ENCODE measurements around the gene TMOD1. TPM values are rescaled to one million over a fixed set of nuclear protein-coding genes. Genes with fewer than 3 reads are reported as not detected.

The TMOD1 gene
- total RNA-seq, 5 donors from 2014 or later (not counting 1 experiment from before 2014, with no cell fraction given): 0.70 to 1.9 (median 1.3) TPM

DNA sequence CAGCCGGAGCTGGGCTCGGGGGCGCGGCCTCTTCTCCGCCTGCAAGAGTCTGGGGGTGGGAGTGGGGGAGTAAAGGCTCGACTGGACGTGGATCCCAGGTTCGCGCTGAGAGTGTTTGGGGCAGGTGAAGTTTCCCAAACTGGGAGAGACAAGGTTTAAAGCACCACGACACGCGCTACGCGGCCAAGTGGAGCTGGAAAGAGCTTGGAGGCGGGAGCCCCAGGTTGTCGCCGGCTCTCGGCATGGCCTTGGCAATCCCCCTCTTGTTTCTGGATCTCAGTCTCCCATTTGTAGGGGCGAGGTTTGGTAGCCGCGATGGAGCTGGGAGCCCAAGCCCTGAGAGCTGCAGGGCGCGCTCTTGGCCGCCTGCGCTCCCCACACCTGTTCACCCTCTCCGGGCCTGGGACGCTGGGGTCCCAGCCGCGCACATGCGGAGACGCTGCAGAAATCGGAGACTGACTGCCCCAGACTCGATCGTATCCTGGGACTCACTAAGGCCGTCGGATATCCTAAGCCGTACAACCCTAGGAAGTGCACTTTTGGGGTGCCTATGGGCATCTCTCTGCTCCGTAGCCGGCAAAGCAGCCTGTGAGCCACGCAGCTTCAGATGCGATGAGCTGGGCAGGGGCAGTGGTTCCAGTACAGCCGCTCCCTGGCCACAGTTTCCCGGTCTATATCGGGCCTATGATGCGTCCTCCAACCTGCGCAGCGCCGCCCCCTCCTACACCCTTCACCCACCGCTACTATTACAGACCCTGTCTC lies 937 bp downstream of the TMOD1 start:
- WGBS (ENCODE audit: insufficient coverage): 4% methylated on average over 47 of the region's 49 CpGs
- no peaks in the 10 kb centered on the region for H3K9me3 ChIP-seq
- H3K27ac ChIP-seq (ENCODE audit: low read length): no peak overlapping the region
- Mint-ChIP-seq H3K4me3 (peak overlapping the region; percentile 62 to 69 (median 66)), H3K4me1 (peaks cover 11 to 21% (median 19%) of the 10 kb centered on the region in 3 donors), H3K27ac (peak overlapping the region in 1 of 2 donors; percentile 29), H3K36me3 (no peaks in the 10 kb centered on the region), H3K9me3 (no peaks in the 10 kb centered on the region), H3K27me3 (peaks cover 36 to 43% of the 10 kb centered on the region in 2 donors)
- peak overlapping the region in 1 of 2 donors; percentile 49 for H3K4me3 ChIP-seq (ENCODE audit: control insufficient read depth in 1 of 2, extremely low read depth in 1 of 2, low read length in 1 of 2)
- ChIA-PET CTCF (no interaction called here), POLR2A (no interaction called here)
- H3K36me3 ChIP-seq (ENCODE audit: control insufficient read depth in 2 of 2, extremely low read depth in 1 of 2, insufficient read depth in 1 of 2, low read length in 1 of 2): no peaks in the 10 kb centered on the region
- ATAC-seq (replicated peaks in 1 of 4) (peak in 1 of 4 experiments; percentile 22), DNase-seq (peak in 2 of 35 experiments; percentile 7)
- H3K27me3 ChIP-seq (replicated peaks in 1 of 2; ENCODE audit: control insufficient read depth in 2 of 2, extremely low read depth in 1 of 2, insufficient read depth in 2 of 2, low read length in 1 of 2): peaks cover 17 to 49% of the 10 kb centered on the region in 2 experiments
- H3K4me1 ChIP-seq (ENCODE audit: control insufficient read depth in 1 of 2, extremely low read depth in 1 of 2, insufficient read depth in 2 of 2, low read length in 2 of 2): peaks cover 0 to 20% of the 10 kb centered on the region in 2 experiments

DNA sequence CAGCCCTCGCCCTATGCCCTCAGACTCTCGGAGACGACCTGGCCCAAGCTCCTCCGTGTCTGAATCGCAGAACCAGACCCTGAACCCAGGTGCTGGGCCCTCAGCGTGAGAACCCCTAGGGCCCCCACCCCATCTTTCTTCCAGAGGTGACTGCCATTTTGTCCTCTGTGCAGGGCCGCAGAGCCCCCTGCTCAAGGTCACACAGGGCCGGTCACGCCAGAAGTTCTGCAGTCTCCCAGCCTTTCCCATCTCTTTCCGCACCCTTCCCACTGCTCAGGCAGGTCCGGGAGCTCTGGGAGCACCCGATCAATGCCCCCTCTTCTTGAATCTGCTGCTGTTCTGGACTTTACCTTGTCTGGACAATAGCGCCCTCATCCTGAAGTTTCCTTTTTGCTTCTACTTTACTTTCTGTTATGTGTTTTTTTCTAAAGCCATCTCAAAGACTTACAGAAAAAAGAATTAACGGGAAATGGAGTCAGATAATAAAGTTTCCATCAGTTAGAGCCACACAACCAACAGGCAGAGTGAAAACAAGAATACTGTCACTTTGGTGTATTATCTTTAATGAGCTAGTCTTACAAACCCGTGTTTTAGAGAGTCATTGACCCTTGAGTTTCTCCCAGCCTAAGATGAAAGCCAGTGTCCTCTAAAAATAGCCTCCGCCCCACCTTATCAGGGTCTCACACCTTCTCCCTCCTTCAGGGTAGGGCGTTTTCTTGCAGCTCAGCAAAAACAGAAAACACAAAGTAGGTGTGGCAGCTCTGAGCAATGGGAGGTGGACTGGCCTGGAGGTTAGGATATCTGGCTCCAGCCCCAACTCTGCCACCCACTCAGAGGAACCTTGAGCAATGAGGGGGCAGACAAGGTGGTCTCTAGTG lies 1.8 kb downstream of the TMOD1 start:
- Histone ChIP-seq H3K4me3 (ENCODE audit: control insufficient read depth in 1 of 2, extremely low read depth in 1 of 2, low read length in 1 of 2) (no peak overlapping the region), H3K27ac (ENCODE audit: low read length) (no peak overlapping the region), H3K36me3 (ENCODE audit: control insufficient read depth in 2 of 2, extremely low read depth in 1 of 2, insufficient read depth in 1 of 2, low read length in 1 of 2) (no peaks in the 10 kb centered on the region), H3K4me1 (ENCODE audit: control insufficient read depth in 1 of 2, extremely low read depth in 1 of 2, insufficient read depth in 2 of 2, low read length in 2 of 2) (peaks cover 0 to 20% of the 10 kb centered on the region in 2 experiments), H3K27me3 (replicated peaks in 1 of 2; ENCODE audit: control insufficient read depth in 2 of 2, extremely low read depth in 1 of 2, insufficient read depth in 2 of 2, low read length in 1 of 2) (peaks cover 17 to 49% of the 10 kb centered on the region in 2 experiments), H3K9me3 (no peaks in the 10 kb centered on the region)
- 37% methylated on average over 13 of the region's 17 CpGs for WGBS (ENCODE audit: insufficient coverage)
- Mint-ChIP-seq H3K36me3 (no peaks in the 10 kb centered on the region), H3K4me3 (peak overlapping the region; percentile 62 to 69 (median 66)), H3K27me3 (peaks cover 36 to 43% of the 10 kb centered on the region in 2 donors), H3K27ac (peak overlapping the region in 1 of 2 donors; percentile 29), H3K4me1 (peaks cover 11 to 21% (median 19%) of the 10 kb centered on the region in 3 donors), H3K9me3 (no peaks in the 10 kb centered on the region)
- POLR2A ChIA-PET: no interaction called here
- ATAC-seq (replicated peaks in 1 of 4): no peak
- CTCF ChIA-PET: no interaction called here
- no peak for DNase-seq

DNA sequence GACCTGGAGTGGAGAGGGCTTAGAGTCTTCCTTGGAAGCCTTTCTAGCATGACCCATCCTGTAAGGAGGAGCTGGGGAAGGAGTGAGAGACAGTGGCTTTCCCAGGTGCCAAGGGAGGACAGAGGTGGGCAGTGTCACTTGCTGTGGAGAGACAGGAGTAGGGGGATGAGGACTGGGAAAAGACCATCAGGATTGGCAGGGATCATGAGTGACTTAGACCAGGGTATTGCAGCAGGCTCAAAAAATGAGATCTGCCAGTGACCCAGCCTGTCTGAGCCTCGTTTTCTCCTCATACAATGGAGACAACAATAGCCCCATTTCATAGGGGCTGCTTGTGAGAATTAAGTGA lies 2.4 kb downstream of the TMOD1 start:
- no CpG with 5 or more reads among the region's 1 CpG for whole genome bisulfite sequencing (ENCODE audit: insufficient coverage)
- no peak for DNase-seq

DNA sequence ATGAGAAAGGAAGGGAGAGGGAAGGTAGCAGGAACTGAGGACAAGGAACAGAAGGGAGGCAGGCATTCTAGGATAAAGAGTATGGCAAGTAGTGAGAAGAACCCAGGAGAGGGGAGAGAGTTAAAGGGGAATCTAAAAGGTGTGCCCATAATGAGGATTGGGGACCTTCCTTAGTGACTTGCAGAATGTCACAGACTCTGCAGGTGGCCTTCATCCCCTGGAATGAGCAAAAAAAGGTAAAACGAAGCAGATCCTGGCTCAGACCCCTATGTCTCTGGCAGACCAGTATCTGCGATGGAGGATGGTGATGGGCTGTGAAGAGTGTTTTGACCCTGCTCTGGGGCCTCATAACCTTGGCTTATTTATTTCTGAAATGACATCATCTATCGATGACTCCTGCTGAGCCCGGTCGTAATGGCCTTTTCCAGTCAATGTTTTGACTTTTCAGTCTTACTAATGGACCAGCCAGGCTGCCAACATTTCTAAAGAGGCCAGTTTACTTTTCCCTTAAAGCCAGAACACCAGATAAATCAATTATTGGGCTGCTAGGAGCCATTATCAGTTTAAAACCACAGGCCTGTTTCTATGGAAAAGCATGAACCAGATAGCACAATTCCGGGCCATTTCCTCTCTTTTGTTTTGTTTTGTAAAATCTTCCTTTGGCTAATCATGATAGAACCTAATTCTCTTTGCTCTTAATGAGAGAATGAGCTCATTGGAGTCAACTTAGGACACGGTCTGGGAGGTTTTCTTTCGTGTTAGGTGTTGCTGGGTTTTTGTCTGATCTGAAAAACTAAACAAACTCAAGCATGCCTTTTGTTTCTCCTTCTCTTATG lies 3.1 kb downstream of the TMOD1 start:
- ATAC-seq (replicated peaks in 1 of 4): no peak

More for the DNA sequence above, 2.4 kb downstream of the TMOD1 start:
- Mint-ChIP-seq H3K4me3 (no peak overlapping the region), H3K27me3 (peaks cover 39 to 45% of the 10 kb centered on the region in 2 donors), H3K27ac (no peak overlapping the region), H3K36me3 (no peaks in the 10 kb centered on the region), H3K9me3 (no peaks in the 10 kb centered on the region), H3K4me1 (peaks cover 11 to 21% (median 19%) of the 10 kb centered on the region in 3 donors)
- H3K27me3 ChIP-seq (replicated peaks in 1 of 2; ENCODE audit: control insufficient read depth in 2 of 2, extremely low read depth in 1 of 2, insufficient read depth in 2 of 2, low read length in 1 of 2): peaks cover 17 to 48% of the 10 kb centered on the region in 2 experiments
- no peak for ATAC-seq (replicated peaks in 1 of 4)
- CTCF ChIA-PET: no interaction called here
- peaks cover 0 to 20% of the 10 kb centered on the region in 2 experiments for H3K4me1 ChIP-seq (ENCODE audit: control insufficient read depth in 1 of 2, extremely low read depth in 1 of 2, insufficient read depth in 2 of 2, low read length in 2 of 2)
- POLR2A ChIA-PET: no interaction called here
- no peaks in the 10 kb centered on the region for H3K36me3 ChIP-seq (ENCODE audit: control insufficient read depth in 2 of 2, extremely low read depth in 1 of 2, insufficient read depth in 1 of 2, low read length in 1 of 2)
- no peak overlapping the region for H3K27ac ChIP-seq (ENCODE audit: low read length)
- no peak overlapping the region for H3K4me3 ChIP-seq (ENCODE audit: control insufficient read depth in 1 of 2, extremely low read depth in 1 of 2, low read length in 1 of 2)
- no peaks in the 10 kb centered on the region for H3K9me3 ChIP-seq

DNA sequence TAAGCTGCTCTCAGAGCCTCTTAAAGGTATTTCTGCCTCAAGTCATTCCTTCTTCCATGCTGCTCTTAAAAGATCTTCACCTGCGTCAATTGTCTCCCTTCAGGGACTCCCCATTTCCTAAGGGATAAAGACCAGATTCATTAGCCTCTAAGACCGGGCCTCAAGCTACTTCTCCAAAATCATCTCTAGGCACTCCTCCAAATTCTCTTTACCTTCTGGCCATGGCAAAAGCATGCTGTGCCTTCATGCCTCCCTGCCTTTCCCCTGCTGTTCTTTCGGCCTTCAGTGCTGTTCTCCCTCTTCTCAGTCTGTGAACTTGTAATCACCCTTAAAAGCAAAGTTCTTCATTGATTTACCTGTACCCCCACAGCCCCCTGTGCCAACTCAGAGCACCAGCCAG lies 4.4 kb downstream of the TMOD1 start:
- Mint-ChIP-seq H3K36me3 (no peaks in the 10 kb centered on the region), H3K27me3 (peaks cover 30 to 34% of the 10 kb centered on the region in 2 donors), H3K27ac (no peak overlapping the region), H3K4me3 (no peak overlapping the region), H3K4me1 (peaks cover 11 to 18% (median 17%) of the 10 kb centered on the region in 3 donors), H3K9me3 (no peaks in the 10 kb centered on the region)
- ChIA-PET POLR2A (no interaction called here), CTCF (no interaction called here)
- WGBS (ENCODE audit: insufficient coverage): 78% methylated on average over 3 of the region's 3 CpGs
- no peaks in the 10 kb centered on the region for H3K9me3 ChIP-seq
- H3K4me3 ChIP-seq (ENCODE audit: control insufficient read depth in 1 of 2, extremely low read depth in 1 of 2, low read length in 1 of 2): no peak overlapping the region
- peaks cover 0 to 20% of the 10 kb centered on the region in 2 experiments for H3K4me1 ChIP-seq (ENCODE audit: control insufficient read depth in 1 of 2, extremely low read depth in 1 of 2, insufficient read depth in 2 of 2, low read length in 2 of 2)
- no peak for DNase-seq
- H3K36me3 ChIP-seq (ENCODE audit: control insufficient read depth in 2 of 2, extremely low read depth in 1 of 2, insufficient read depth in 1 of 2, low read length in 1 of 2): no peaks in the 10 kb centered on the region
- no peak overlapping the region for H3K27ac ChIP-seq (ENCODE audit: low read length)
- H3K27me3 ChIP-seq (replicated peaks in 1 of 2; ENCODE audit: control insufficient read depth in 2 of 2, extremely low read depth in 1 of 2, insufficient read depth in 2 of 2, low read length in 1 of 2): peaks cover 14 to 36% of the 10 kb centered on the region in 2 experiments
- ATAC-seq (replicated peaks in 1 of 4): no peak

More for the DNA sequence above, 3.1 kb downstream of the TMOD1 start:
- Mint-ChIP-seq H3K4me1 (peaks cover 11 to 21% (median 19%) of the 10 kb centered on the region in 3 donors), H3K27ac (no peak overlapping the region), H3K9me3 (no peaks in the 10 kb centered on the region), H3K36me3 (no peaks in the 10 kb centered on the region), H3K4me3 (no peak overlapping the region), H3K27me3 (peaks cover 40 to 41% of the 10 kb centered on the region in 2 donors)
- CTCF ChIA-PET: no interaction called here
- no peak for DNase-seq
- H3K27ac ChIP-seq (ENCODE audit: low read length): no peak overlapping the region
- POLR2A ChIA-PET: no interaction called here
- H3K4me3 ChIP-seq (ENCODE audit: control insufficient read depth in 1 of 2, extremely low read depth in 1 of 2, low read length in 1 of 2): no peak overlapping the region
- H3K27me3 ChIP-seq (replicated peaks in 1 of 2; ENCODE audit: control insufficient read depth in 2 of 2, extremely low read depth in 1 of 2, insufficient read depth in 2 of 2, low read length in 1 of 2): peaks cover 17 to 41% of the 10 kb centered on the region in 2 experiments
- peaks cover 0 to 20% of the 10 kb centered on the region in 2 experiments for H3K4me1 ChIP-seq (ENCODE audit: control insufficient read depth in 1 of 2, extremely low read depth in 1 of 2, insufficient read depth in 2 of 2, low read length in 2 of 2)
- H3K36me3 ChIP-seq (ENCODE audit: control insufficient read depth in 2 of 2, extremely low read depth in 1 of 2, insufficient read depth in 1 of 2, low read length in 1 of 2): no peaks in the 10 kb centered on the region
- WGBS (ENCODE audit: insufficient coverage): 42% methylated on average over 4 of the region's 8 CpGs
- no peaks in the 10 kb centered on the region for H3K9me3 ChIP-seq

DNA sequence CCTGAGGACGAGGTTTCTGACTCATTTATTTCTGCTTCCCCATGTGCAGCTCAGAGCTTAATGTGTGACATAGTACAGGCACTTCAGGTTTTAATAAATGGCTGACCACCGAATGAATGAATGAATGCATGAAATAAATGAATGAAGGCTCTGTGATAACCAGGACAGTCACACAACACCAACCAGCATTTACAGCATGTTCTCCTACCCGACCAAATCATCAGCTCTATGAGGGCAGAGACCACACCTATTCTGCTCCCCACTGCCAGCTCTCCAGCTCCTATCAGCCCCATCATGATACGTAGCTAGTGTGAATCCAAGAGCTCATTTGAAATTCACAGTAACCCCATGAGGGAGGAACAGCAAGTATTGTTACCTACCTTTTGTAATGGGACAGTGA lies 4.8 kb downstream of the TMOD1 start:
- H3K9me3 Mint-ChIP-seq: no peaks in the 10 kb centered on the region
- WGBS (ENCODE audit: insufficient coverage): 50% methylated on average over 1 of the region's 4 CpGs
- DNase-seq (no peak), ATAC-seq (replicated peaks in 1 of 4) (no peak)
- CTCF ChIA-PET: no interaction called here
- Histone ChIP-seq H3K9me3 (no peaks in the 10 kb centered on the region), H3K4me1 (ENCODE audit: control insufficient read depth in 1 of 2, extremely low read depth in 1 of 2, insufficient read depth in 2 of 2, low read length in 2 of 2) (peaks cover 0 to 16% of the 10 kb centered on the region in 2 experiments), H3K27me3 (replicated peaks in 1 of 2; ENCODE audit: control insufficient read depth in 2 of 2, extremely low read depth in 1 of 2, insufficient read depth in 2 of 2, low read length in 1 of 2) (peaks cover 13 to 31% of the 10 kb centered on the region in 2 experiments), H3K27ac (ENCODE audit: low read length) (no peak overlapping the region), H3K36me3 (ENCODE audit: control insufficient read depth in 2 of 2, extremely low read depth in 1 of 2, insufficient read depth in 1 of 2, low read length in 1 of 2) (no peaks in the 10 kb centered on the region), H3K4me3 (ENCODE audit: control insufficient read depth in 1 of 2, extremely low read depth in 1 of 2, low read length in 1 of 2) (no peak overlapping the region)
- POLR2A ChIA-PET: no interaction called here
- no peaks in the 10 kb centered on the region for H3K36me3 Mint-ChIP-seq
- peaks cover 11 to 15% (median 13%) of the 10 kb centered on the region in 3 donors for H3K4me1 Mint-ChIP-seq
- no peak overlapping the region for H3K27ac Mint-ChIP-seq
- peaks cover 30% of the 10 kb centered on the region in 2 donors for H3K27me3 Mint-ChIP-seq
- H3K4me3 Mint-ChIP-seq: no peak overlapping the region
